Measurements from ENCODE around the gene WHRN.

DNA sequence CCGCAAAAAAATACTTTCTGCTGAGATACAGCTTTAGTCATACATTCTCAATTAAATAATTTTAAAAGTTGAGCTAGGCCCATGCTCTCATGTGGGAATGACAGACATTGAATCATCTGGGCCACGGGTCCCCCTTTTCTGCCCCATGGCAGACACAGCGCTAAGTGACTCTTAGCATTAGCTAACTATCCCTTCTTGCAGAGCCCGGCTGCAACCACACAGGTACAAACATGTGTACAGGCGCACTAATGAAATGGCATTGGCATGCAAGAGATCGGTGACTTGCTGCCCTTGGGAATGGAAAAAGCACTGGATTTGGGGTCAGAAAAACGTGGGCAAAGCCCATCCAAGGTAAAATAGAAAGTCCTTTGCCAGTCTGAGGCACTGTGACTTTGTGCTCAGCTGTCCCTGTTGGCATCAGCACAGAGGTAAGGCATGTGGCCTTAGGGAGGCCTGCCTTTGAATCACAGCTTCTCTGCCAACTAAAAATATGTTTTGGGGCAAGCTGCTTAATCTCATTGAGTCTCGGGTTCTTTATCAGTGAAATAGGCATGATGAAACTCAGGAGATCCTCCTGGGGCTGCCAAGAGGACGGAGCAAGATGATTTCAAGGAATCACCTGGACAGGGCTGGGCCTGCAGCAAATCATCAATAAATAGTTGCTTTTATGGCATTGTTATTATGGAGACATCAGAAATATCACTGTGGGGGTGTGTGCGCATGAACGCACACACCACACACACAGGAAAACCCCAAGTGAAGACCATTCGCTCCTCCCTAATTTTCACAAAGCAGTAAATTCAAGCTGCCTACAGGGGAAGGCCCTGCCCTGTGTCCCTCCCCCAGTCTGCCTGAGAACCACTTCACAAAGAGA lies 54.2 kb downstream of the WHRN start:
- TF ChIP-seq, protein P1, sequence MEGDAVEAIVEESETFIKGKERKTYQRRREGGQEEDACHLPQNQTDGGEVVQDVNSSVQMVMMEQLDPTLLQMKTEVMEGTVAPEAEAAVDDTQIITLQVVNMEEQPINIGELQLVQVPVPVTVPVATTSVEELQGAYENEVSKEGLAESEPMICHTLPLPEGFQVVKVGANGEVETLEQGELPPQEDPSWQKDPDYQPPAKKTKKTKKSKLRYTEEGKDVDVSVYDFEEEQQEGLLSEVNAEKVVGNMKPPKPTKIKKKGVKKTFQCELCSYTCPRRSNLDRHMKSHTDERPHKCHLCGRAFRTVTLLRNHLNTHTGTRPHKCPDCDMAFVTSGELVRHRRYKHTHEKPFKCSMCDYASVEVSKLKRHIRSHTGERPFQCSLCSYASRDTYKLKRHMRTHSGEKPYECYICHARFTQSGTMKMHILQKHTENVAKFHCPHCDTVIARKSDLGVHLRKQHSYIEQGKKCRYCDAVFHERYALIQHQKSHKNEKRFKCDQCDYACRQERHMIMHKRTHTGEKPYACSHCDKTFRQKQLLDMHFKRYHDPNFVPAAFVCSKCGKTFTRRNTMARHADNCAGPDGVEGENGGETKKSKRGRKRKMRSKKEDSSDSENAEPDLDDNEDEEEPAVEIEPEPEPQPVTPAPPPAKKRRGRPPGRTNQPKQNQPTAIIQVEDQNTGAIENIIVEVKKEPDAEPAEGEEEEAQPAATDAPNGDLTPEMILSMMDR (conservative IDR thresholded peaks at IDR 0.05; ENCODE audit: low read length) = no peak
- TF ChIP-seq EZH2phosphoT487 (IDR thresholded peaks at IDR 0.05; ENCODE audit: borderline replicate concordance, low read depth, low read length) = no peak

All from OCI-LY7 (cell line).